Measurements from ENCODE around the gene SUMO3. TPM values are rescaled to one million over a fixed set of nuclear protein-coding genes. Genes with fewer than 3 reads are reported as not detected.

The SUMO3 gene
- polyA plus RNA-seq (ENCODE audit: insufficient read length in 4 of 4) = 100 to 1,000 TPM; 105 to 126 (median 111) TPM

- DNase-seq (ENCODE audit: low read depth in 4 of 4, low spot score in 3 of 4) = peak in 2 of 4 donors; percentile 64 to 65
Observed at GRCh38 chr21:44817914-44818639, at the start of gene SUMO3. Gene SUMO3 (minus strand): TSS chr21:44818062. CDS start chr21:44817968, 94 bp downstream.

GRCh38 chr21:44867464-44867863 lies 49.6 kb upstream of the SUMO3 start:
- DNase-seq (ENCODE audit: low read depth in 4 of 4, low spot score in 3 of 4) = no peak

GRCh38 chr21:44866780-44867179 lies 48.9 kb upstream of the SUMO3 start:
- no peak for DNase-seq (ENCODE audit: low read depth in 4 of 4, low spot score in 3 of 4)

- no peak for DNase-seq (ENCODE audit: low read depth in 4 of 4, low spot score in 3 of 4)
Observed at GRCh38 chr21:44865561-44866280, 47.9 kb upstream of the SUMO3 start.

GRCh38 chr21:44862869-44863685 lies 45.2 kb upstream of the SUMO3 start:
- DNase-seq (ENCODE audit: low read depth in 4 of 4, low spot score in 3 of 4) = no peak

- no peak for DNase-seq (ENCODE audit: low read depth in 4 of 4, low spot score in 3 of 4)
Observed at GRCh38 chr21:44858791-44859190, 40.9 kb upstream of the SUMO3 start.

- no peak for DNase-seq (ENCODE audit: low read depth in 4 of 4, low spot score in 3 of 4)
Observed at GRCh38 chr21:44858291-44858690, 40.4 kb upstream of the SUMO3 start.

- DNase-seq (ENCODE audit: low read depth in 4 of 4, low spot score in 3 of 4) = no peak
Observed at GRCh38 chr21:44857127-44857892, 39.4 kb upstream of the SUMO3 start.

GRCh38 chr21:44856131-44856530 lies 38.3 kb upstream of the SUMO3 start:
- no peak for DNase-seq (ENCODE audit: low read depth in 4 of 4, low spot score in 3 of 4)

- no peak for DNase-seq (ENCODE audit: low read depth in 4 of 4, low spot score in 3 of 4)
Observed at GRCh38 chr21:44855572-44855971, 37.7 kb upstream of the SUMO3 start.

- DNase-seq (ENCODE audit: low read depth in 4 of 4, low spot score in 3 of 4) = no peak
Observed at GRCh38 chr21:44854664-44855446, 37.0 kb upstream of the SUMO3 start.

- DNase-seq (ENCODE audit: low read depth in 4 of 4, low spot score in 3 of 4) = no peak
Observed at GRCh38 chr21:44854391-44854663, 36.5 kb upstream of the SUMO3 start.

GRCh38 chr21:44853601-44854390 lies 35.9 kb upstream of the SUMO3 start:
- DNase-seq (ENCODE audit: low read depth in 4 of 4, low spot score in 3 of 4) = no peak

- no peak for DNase-seq (ENCODE audit: low read depth in 4 of 4, low spot score in 3 of 4)
Observed at GRCh38 chr21:44850905-44851657, 33.2 kb upstream of the SUMO3 start.

- no peak for DNase-seq (ENCODE audit: low read depth in 4 of 4, low spot score in 3 of 4)
Observed at GRCh38 chr21:44850208-44850800, 32.4 kb upstream of the SUMO3 start.

- DNase-seq (ENCODE audit: low read depth in 4 of 4, low spot score in 3 of 4) = no peak
Observed at GRCh38 chr21:44849616-44850130, 31.8 kb upstream of the SUMO3 start.

GRCh38 chr21:44848821-44849521 lies 31.1 kb upstream of the SUMO3 start:
- DNase-seq (ENCODE audit: low read depth in 4 of 4, low spot score in 3 of 4) = no peak

All from left renal pelvis (tissue), 4 donors.